Chondrocyte (in vitro differentiated cells): ENCODE data around the gene FASTKD1. TPM values are rescaled to one million over a fixed set of nuclear protein-coding genes. Genes with fewer than 3 reads are reported as not detected.
"Not testable (repeated sequence)": the region's sequence is repeated elsewhere in the genome, so short reads cannot be mapped to it uniquely, and the experiment has no call there.

Experiments used
- DNase-seq: peaks from one replicate; pipeline ENCODE4 v3.0.0; 2021; ENCODE audit warnings: mixed read lengths, low spot score
- H3K27ac Mint-ChIP-seq: one replicate; pipeline ENCODE4 v1.8.0; 2021; ENCODE audit warnings: mild to moderate bottlenecking, moderate library complexity, mixed read lengths; ENCODE audit not compliant: unreplicated experiment
- H3K27me3 Mint-ChIP-seq: 2 replicates; pipeline ENCODE4 v1.8.0; 2021; ENCODE audit warnings: low read depth, mixed read lengths
- H3K36me3 Mint-ChIP-seq: 2 replicates; pipeline ENCODE4 v1.8.0; 2021; ENCODE audit warnings: low read depth, mixed read lengths
- H3K4me1 Mint-ChIP-seq: 2 replicates; pipeline ENCODE4 v1.8.0; 2021; ENCODE audit warnings: low read depth, mild to moderate bottlenecking, mixed read lengths
- H3K4me3 Mint-ChIP-seq: one replicate; pipeline ENCODE4 v1.8.0; 2021; ENCODE audit warnings: mild to moderate bottlenecking, moderate library complexity, mixed read lengths; ENCODE audit not compliant: unreplicated experiment
- H3K9me3 Mint-ChIP-seq: 2 replicates; pipeline ENCODE4 v1.8.0; 2021; ENCODE audit warnings: low read depth, mixed read lengths
- total RNA-seq: library from RNA; stranded (reverse); gene quantifications from 3 replicates; pipeline ENCODE4 v1.2.1, GENCODE V29; 2021
- TF ChIP-seq, protein P1 (sequence below): fragments of 200-600 bp; sonication (generic); IDR thresholded peaks from 2 replicates; pipeline ENCODE4 v1.5.0; 2021; ENCODE audit warnings: antibody characterized with exemption, mild to moderate bottlenecking, moderate library complexity

The FASTKD1 gene
- total RNA-seq, 1 donor from 2014 or later: 19.0 TPM

DNA sequence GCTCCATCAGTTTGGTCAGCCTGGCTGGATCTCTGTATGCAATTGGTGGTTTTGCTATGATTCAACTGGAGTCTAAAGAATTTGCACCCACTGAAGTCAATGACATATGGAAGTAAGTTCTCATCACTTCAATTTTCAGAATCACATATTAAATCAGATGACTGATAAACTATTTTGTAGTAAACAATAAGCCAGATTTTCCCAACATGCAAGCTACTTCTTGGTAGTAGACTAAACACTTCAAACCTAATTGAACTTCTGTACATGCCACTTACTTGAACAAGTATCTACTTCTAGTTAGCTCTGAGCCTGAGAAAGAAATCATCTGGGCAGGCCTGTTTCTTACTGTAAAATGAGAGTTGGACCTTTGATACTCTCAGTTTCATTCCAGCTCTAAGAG, 52.8 kb downstream of the FASTKD1 start:
- TF ChIP-seq, protein P1, sequence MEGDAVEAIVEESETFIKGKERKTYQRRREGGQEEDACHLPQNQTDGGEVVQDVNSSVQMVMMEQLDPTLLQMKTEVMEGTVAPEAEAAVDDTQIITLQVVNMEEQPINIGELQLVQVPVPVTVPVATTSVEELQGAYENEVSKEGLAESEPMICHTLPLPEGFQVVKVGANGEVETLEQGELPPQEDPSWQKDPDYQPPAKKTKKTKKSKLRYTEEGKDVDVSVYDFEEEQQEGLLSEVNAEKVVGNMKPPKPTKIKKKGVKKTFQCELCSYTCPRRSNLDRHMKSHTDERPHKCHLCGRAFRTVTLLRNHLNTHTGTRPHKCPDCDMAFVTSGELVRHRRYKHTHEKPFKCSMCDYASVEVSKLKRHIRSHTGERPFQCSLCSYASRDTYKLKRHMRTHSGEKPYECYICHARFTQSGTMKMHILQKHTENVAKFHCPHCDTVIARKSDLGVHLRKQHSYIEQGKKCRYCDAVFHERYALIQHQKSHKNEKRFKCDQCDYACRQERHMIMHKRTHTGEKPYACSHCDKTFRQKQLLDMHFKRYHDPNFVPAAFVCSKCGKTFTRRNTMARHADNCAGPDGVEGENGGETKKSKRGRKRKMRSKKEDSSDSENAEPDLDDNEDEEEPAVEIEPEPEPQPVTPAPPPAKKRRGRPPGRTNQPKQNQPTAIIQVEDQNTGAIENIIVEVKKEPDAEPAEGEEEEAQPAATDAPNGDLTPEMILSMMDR: no peak
- no peak overlapping the region for H3K27ac Mint-ChIP-seq
- no peaks in the 10 kb centered on the region for H3K27me3 Mint-ChIP-seq
- peaks cover 5% of the 10 kb centered on the region for H3K36me3 Mint-ChIP-seq
- H3K4me3 Mint-ChIP-seq: no peak overlapping the region
- no peaks in the 10 kb centered on the region for H3K9me3 Mint-ChIP-seq
- no peaks in the 10 kb centered on the region for H3K4me1 Mint-ChIP-seq
- DNase-seq: no peak

DNA sequence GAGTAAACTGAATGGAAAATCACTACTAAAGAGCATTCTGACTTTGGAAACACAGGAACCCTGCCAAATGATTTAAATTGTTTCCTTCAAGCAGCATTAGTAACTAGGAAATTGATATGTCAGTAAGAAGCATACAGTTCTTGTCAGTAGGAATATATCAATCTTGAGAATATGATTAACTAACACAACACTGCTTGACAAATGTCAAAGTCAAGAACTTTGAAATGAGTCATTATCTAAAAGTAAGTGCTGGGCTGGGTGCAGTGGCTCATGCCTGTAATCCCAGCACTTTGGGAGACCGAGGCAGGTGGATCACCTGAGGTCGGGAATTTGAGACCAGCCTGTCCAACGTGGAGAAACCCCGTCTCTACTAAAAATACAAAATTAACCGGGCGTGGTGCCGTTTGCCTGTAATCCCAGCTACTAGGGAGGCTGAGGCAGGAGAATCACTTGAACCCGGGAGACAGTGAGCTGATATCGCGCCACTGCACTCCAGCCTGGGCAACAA, 57.1 kb downstream of the FASTKD1 start:
- H3K9me3 Mint-ChIP-seq, H3K27me3 Mint-ChIP-seq, H3K27ac Mint-ChIP-seq, H3K36me3 Mint-ChIP-seq, H3K4me3 Mint-ChIP-seq, DNase-seq: not testable (repeated sequence)
- peaks cover 27% of the 10 kb centered on the region for H3K4me1 Mint-ChIP-seq

DNA sequence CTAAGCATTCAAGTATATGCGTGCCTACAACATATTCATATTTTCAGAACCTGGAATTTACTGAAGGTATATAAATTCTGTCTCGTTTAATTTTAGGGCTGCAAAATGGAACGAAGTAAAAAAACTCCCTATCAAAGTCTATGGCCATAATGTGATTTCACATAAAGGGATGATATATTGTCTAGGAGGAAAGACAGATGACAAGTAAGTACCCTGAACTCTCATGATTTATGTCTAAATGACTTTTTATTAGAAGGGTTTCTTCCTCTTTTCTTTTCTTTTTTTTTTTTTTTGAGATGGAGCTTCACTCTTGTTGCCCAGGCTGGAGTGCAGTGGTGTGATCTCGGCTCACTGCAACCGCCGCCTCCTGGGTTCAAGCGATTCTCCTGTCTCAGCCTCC, 58.9 kb downstream of the FASTKD1 start:
- H3K27ac Mint-ChIP-seq, H3K9me3 Mint-ChIP-seq, DNase-seq, H3K27me3 Mint-ChIP-seq, H3K36me3 Mint-ChIP-seq, H3K4me3 Mint-ChIP-seq: not testable (repeated sequence)
- peaks cover 40% of the 10 kb centered on the region for H3K4me1 Mint-ChIP-seq

DNA sequence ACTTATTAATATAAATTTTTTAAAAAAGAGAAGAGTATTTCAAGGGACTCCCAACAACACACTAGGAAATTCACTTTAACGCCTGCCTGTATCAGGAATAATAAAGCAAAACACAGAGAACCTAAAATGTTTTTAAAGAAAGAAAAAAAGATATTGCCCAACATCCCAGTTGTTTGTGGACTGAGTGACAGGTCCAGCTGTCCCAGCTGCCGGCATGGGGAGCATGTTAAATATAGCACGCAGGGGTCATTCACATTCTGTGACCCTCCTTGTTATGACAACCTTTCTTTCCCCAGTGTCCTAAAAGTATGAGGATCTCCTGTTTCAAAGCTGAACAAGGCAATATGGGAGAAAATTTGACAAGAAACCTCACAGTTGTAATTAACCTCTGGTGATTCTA, 59.7 kb downstream of the FASTKD1 start:
- no peak overlapping the region for H3K4me3 Mint-ChIP-seq
- no peaks in the 10 kb centered on the region for H3K36me3 Mint-ChIP-seq
- peaks cover 48% of the 10 kb centered on the region for H3K4me1 Mint-ChIP-seq
- no peak for DNase-seq
- no peaks in the 10 kb centered on the region for H3K9me3 Mint-ChIP-seq
- H3K27ac Mint-ChIP-seq: peak overlapping the region; percentile 17
- TF ChIP-seq, protein P1: no peak
- no peaks in the 10 kb centered on the region for H3K27me3 Mint-ChIP-seq

DNA sequence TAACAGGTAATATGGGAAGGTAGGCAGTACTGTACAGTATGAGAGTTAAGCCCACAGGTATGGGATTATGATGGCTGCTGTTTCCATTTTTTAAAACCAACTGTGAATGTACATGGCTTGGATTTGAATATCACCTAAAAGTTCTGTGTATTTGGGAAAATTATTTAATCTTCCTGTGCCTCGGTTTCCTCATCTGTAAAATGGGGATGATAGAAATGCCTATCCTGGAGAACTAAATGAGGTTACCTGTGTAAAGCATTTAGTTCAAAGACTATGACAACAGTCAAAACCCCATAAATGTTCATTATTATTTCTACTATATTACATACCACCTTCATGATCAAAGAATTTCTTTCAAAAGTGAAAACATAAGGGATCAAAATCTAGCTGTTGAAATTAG, 60.6 kb downstream of the FASTKD1 start:
- Mint-ChIP-seq H3K9me3 (peaks cover under 1% of the 10 kb centered on the region), H3K27me3 (no peaks in the 10 kb centered on the region), H3K4me3 (no peak overlapping the region), H3K36me3 (no peaks in the 10 kb centered on the region), H3K4me1 (peaks cover 48% of the 10 kb centered on the region), H3K27ac (no peak overlapping the region)
- DNase-seq: no peak
- TF ChIP-seq, protein P1: no peak

DNA sequence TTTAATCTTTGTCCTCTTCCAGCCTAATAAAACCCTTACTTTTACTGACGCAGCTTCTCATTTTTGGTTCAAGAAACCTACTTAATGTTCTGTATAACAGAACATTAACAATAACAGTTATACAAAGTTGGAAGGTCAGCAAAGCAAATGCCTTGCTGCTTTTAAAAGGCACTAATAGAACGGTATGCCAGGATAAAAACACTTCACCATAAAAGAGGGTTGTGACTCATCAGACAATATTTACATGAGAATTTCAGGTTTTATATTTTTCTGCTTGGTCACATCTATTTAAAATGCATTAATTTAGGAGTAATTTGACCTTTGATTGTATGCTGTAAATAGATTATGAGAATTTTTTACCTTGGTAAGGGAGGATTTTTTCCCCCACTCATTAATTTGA, 61.1 kb downstream of the FASTKD1 start:
- no peaks in the 10 kb centered on the region for H3K27me3 Mint-ChIP-seq
- H3K36me3 Mint-ChIP-seq: no peaks in the 10 kb centered on the region
- DNase-seq: no peak
- peaks cover 54% of the 10 kb centered on the region for H3K4me1 Mint-ChIP-seq
- no peak overlapping the region for H3K27ac Mint-ChIP-seq
- H3K9me3 Mint-ChIP-seq: peaks cover 4% of the 10 kb centered on the region
- TF ChIP-seq, protein P1: no peak
- peak overlapping the region; percentile 35 for H3K4me3 Mint-ChIP-seq
